Astrocyte of the spinal cord (primary cell): ENCODE results near the gene VANGL1.

Source experiments
- DNase-seq: peaks from one replicate; pipeline ENCODE4 v3.0.0; 2011; ENCODE audit warnings: low read depth, low spot score
- H3K4me3 ChIP-seq: 2 replicates; pipeline ENCODE4 v1.5.1; 2011; ENCODE audit warnings: low read depth, mild to moderate bottlenecking, low read length, moderate library complexity
- CTCF ChIP-seq: IDR thresholded peaks from 2 replicates; pipeline ENCODE4 v1.5.1; 2012; ENCODE audit warnings: low read depth, mild to moderate bottlenecking, low read length, inconsistent platforms
- in situ Hi-C: cut with HindIII; loops from 2 replicates; pipeline ENCODE4 v1.10.0; 2017; ENCODE audit warnings: low sequenced_read_pairs

VANGL1 gene

DNA sequence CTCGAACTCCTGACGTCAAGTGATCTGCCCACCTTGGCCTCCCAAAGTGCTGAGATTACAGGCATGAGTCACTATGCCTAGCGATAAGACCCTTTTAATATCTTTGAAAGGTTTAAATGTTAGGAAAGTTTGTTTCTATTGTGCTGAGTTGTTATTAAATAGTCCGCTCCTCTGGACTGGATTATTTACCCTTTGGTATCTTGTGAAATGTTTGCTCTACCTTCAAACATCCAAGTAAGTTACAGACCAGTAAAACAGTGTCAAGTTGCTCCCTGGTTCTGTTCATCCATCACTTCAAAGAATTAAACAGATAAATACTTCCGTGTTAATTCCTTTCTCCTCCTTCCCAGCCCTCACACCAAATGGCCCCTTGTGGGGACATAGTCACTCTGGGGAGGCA is 82.0 kb downstream of the VANGL1 start:
- no peak overlapping the region for H3K4me3 ChIP-seq
- in situ Hi-C loops = no loop called here
- TF ChIP-seq CTCF = no peak
- DNase-seq = no peak

DNA sequence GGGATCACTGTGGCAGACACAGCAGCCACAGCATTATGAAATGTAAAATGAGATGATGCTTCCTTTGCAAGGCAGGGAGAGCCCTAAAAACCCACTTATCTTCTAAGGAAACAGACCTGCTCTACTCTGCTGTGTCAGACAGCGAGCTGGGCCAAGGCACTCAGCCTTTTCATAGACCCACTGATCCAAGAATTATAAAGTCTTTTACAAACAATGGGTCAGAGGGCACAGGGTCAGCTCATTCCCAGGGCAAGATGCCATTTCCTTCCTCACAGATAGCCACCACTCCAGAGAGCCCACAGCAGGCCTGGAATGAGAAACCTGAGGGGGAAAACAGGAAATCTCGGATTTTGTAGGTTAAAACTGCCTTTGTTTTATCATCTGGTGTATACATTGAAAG is 83.8 kb downstream of the VANGL1 start:
- TF ChIP-seq CTCF = no peak
- in situ Hi-C loops = no loop called here
- DNase-seq = no peak
- H3K4me3 ChIP-seq = no peak overlapping the region

- no peak for DNase-seq
- no peak overlapping the region for H3K4me3 ChIP-seq
- no peak for TF ChIP-seq CTCF
- in situ Hi-C loops = no loop called here
Measured at GRCh38 chr1:115726161-115726560, 84.4 kb downstream of the VANGL1 start.

- H3K4me3 ChIP-seq = no peak overlapping the region
- no peak for TF ChIP-seq CTCF
- DNase-seq = no peak
- in situ Hi-C loops = no loop called here
Measured at GRCh38 chr1:115726570-115726969, 84.8 kb downstream of the VANGL1 start.

DNA sequence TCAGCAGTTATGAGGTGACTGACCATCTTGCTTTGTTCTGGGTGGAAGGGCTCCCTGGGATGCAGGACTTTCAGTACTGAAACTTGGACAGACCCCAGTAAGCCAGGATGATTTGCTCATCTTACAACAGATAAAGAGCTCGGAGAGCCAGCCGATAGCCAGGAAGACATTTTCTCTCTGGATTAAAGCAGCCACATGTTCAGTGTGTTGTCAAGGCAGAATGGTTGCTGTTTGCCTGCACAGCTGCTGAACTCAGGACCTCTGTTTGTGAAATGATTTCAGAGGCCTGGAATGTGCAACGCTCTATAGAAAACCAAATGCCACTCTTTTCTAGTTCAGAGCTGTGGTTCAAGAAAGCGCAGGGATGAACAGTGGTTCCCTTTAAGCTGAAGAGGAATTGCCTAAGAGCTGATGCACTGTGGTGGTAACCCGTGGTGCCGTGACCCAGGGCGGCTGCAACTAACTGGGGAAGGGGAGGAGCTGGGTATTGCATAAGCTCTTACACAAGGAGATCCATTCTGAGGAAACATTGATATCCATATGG is 86.0 kb downstream of the VANGL1 start:
- H3K4me3 ChIP-seq = no peak overlapping the region
- in situ Hi-C loops = no loop called here
- DNase-seq = peak; percentile 90
- no peak for TF ChIP-seq CTCF

DNA sequence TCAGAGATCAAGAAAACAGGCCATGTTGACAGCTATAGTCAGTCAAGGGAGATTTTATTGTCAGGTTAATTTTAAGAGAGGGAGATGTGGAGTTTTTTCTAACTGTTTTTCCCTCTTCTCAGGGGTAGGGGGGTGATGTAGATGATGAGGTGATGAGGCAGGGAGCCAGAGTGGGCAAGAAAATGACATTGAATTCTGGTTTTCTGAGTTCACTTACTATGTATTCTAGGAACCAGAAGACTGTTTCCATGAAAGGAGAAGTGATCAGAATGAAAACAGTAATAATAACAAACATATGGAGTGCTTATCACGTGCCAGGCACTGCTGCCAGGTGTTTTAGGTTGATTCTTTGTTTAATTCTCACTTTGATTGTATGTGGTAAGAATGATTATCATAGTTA is 86.6 kb downstream of the VANGL1 start:
- TF ChIP-seq CTCF = no peak
- no peak for DNase-seq
- no peak overlapping the region for H3K4me3 ChIP-seq
- in situ Hi-C loops = no loop called here

DNA sequence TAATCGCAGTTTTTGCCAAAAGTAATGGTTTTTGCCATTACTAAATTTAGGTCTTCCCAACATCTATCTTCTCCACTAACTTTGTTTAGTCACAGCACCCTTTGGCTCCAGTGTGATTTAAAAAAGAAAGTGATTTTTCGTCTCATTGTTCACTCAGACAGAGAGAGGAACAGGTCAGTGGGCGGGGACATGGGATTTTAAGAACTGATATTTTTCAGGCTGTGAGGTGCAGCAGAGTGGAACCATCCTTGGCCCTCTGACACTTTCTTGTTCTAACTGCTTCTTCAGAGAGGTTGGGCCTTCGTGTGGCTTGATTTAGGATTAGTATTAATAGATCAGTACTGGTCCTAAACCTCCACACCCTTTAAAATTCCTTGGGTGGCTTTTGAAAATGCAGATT is 88.0 kb downstream of the VANGL1 start:
- no peak overlapping the region for H3K4me3 ChIP-seq
- in situ Hi-C loops = no loop called here
- no peak for TF ChIP-seq CTCF
- no peak for DNase-seq
